ENCODE measurements around the gene ZDHHC22.

Gene ZDHHC22

DNA sequence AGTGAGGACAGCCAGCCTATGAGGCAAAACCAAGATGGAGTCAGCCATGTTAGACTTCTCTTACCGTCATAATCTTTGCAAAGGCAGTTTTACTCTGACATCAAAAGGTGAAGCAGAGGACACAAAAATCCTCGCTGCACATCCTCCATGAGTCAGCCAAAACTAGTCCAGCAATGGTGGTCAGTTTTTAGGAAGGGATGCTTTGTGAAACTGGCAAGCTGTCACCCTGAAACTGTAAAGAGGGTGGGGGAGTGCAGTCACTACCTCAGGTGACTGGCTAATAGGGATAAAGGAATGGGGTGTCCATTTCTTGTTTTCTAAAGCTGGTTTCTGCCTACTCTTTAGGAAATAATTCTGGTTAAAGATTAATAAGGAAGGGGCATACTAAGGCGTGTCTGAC is 48.9 kb downstream of the ZDHHC22 start:
- H3K4me3 ChIP-seq (replicated peaks; ENCODE audit: insufficient read depth, low read length), result no peak overlapping the region
- TF ChIP-seq, protein P1, sequence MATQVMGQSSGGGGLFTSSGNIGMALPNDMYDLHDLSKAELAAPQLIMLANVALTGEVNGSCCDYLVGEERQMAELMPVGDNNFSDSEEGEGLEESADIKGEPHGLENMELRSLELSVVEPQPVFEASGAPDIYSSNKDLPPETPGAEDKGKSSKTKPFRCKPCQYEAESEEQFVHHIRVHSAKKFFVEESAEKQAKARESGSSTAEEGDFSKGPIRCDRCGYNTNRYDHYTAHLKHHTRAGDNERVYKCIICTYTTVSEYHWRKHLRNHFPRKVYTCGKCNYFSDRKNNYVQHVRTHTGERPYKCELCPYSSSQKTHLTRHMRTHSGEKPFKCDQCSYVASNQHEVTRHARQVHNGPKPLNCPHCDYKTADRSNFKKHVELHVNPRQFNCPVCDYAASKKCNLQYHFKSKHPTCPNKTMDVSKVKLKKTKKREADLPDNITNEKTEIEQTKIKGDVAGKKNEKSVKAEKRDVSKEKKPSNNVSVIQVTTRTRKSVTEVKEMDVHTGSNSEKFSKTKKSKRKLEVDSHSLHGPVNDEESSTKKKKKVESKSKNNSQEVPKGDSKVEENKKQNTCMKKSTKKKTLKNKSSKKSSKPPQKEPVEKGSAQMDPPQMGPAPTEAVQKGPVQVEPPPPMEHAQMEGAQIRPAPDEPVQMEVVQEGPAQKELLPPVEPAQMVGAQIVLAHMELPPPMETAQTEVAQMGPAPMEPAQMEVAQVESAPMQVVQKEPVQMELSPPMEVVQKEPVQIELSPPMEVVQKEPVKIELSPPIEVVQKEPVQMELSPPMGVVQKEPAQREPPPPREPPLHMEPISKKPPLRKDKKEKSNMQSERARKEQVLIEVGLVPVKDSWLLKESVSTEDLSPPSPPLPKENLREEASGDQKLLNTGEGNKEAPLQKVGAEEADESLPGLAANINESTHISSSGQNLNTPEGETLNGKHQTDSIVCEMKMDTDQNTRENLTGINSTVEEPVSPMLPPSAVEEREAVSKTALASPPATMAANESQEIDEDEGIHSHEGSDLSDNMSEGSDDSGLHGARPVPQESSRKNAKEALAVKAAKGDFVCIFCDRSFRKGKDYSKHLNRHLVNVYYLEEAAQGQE (IDR thresholded peaks at IDR 0.05; ENCODE audit: insufficient replicate concordance, low read depth), result no peak
- TF ChIP-seq, protein P2, sequence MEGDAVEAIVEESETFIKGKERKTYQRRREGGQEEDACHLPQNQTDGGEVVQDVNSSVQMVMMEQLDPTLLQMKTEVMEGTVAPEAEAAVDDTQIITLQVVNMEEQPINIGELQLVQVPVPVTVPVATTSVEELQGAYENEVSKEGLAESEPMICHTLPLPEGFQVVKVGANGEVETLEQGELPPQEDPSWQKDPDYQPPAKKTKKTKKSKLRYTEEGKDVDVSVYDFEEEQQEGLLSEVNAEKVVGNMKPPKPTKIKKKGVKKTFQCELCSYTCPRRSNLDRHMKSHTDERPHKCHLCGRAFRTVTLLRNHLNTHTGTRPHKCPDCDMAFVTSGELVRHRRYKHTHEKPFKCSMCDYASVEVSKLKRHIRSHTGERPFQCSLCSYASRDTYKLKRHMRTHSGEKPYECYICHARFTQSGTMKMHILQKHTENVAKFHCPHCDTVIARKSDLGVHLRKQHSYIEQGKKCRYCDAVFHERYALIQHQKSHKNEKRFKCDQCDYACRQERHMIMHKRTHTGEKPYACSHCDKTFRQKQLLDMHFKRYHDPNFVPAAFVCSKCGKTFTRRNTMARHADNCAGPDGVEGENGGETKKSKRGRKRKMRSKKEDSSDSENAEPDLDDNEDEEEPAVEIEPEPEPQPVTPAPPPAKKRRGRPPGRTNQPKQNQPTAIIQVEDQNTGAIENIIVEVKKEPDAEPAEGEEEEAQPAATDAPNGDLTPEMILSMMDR (IDR thresholded peaks at IDR 0.05; ENCODE audit: insufficient read depth, low read length), result no peak
- TF ChIP-seq SPI1 (IDR thresholded peaks at IDR 0.05; ENCODE audit: borderline replicate concordance, low read depth) (no peak), GABPA (IDR thresholded peaks at IDR 0.05; ENCODE audit: low read depth) (no peak), POLR2AphosphoS5 (IDR thresholded peaks at IDR 0.05; ENCODE audit: low read depth) (no peak)

GRCh38 chr14:77091518-77091917 is 50.1 kb downstream of the ZDHHC22 start:
- TF ChIP-seq, protein P1 (IDR thresholded peaks at IDR 0.05; ENCODE audit: insufficient replicate concordance, low read depth), result no peak
- TF ChIP-seq GABPA (IDR thresholded peaks at IDR 0.05; ENCODE audit: low read depth) (no peak), POLR2AphosphoS5 (IDR thresholded peaks at IDR 0.05; ENCODE audit: low read depth) (no peak), SPI1 (IDR thresholded peaks at IDR 0.05; ENCODE audit: borderline replicate concordance, low read depth) (no peak)
- TF ChIP-seq, protein P2 (IDR thresholded peaks at IDR 0.05; ENCODE audit: insufficient read depth, low read length), result no peak
- Histone ChIP-seq H3K27me3 (ENCODE audit: insufficient read depth, poor library complexity, severe bottlenecking) (no peaks in the 10 kb centered on the region), H3K27ac (replicated peaks) (no peak overlapping the region), H3K4me3 (replicated peaks; ENCODE audit: insufficient read depth, low read length) (no peak overlapping the region)
- no peak for DNase-seq (ENCODE audit: low read depth in 1 of 2, low spot score in 1 of 2)

More for the DNA sequence above, 48.9 kb downstream of the ZDHHC22 start:
- no peaks in the 10 kb centered on the region for H3K27me3 ChIP-seq (ENCODE audit: insufficient read depth, poor library complexity, severe bottlenecking)
- no peak for DNase-seq (ENCODE audit: low read depth in 1 of 2, low spot score in 1 of 2)
- no peak overlapping the region for H3K27ac ChIP-seq (replicated peaks)

DNA sequence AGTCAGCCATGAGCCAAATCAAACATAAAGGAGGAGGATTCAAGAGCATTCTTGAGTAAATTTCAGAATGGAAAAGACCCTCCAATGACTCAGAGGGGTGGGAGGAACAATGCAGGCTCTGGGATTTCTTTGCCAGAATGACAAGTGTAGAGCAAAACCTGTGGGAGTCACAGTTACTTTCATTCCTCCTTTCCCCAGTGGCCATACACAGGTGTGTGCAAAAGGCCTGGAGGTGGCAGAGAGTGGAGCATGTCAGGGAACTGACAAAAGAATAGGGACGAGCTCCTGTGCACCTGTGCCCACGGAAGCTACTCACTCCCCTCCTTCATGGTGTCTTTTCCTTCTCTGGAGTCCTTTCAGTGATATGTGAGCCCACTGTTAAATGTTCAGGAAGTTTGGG is 52.9 kb downstream of the ZDHHC22 start:
- no peak for DNase-seq (ENCODE audit: low read depth in 1 of 2, low spot score in 1 of 2)
- Histone ChIP-seq H3K27ac (replicated peaks) (no peak overlapping the region), H3K4me3 (replicated peaks; ENCODE audit: insufficient read depth, low read length) (no peak overlapping the region), H3K27me3 (ENCODE audit: insufficient read depth, poor library complexity, severe bottlenecking) (no peaks in the 10 kb centered on the region)
- TF ChIP-seq, protein P1 (IDR thresholded peaks at IDR 0.05; ENCODE audit: insufficient replicate concordance, low read depth), result no peak
- TF ChIP-seq SPI1 (IDR thresholded peaks at IDR 0.05; ENCODE audit: borderline replicate concordance, low read depth), result no peak
- no peak for TF ChIP-seq POLR2AphosphoS5 (IDR thresholded peaks at IDR 0.05; ENCODE audit: low read depth)
- TF ChIP-seq GABPA (IDR thresholded peaks at IDR 0.05; ENCODE audit: low read depth), result no peak
- TF ChIP-seq, protein P2 (IDR thresholded peaks at IDR 0.05; ENCODE audit: insufficient read depth, low read length), result no peak
